Liver (tissue), 3 donors: ENCODE results near the gene ENTR1.

ENCODE experiments used
- EGR1 ChIP-seq, 2 donors: IDR thresholded peaks; 2 replicates each; pipeline ENCODE4 v1.6.1; 2016 to 2018; ENCODE audit warnings: antibody characterized with exemption in 2 of 2, low read depth in 2 of 2
- FOXA1 ChIP-seq: IDR thresholded peaks from 2 replicates; pipeline ENCODE4 v1.6.1; 2016; ENCODE audit warnings: antibody characterized with exemption
- GABPA ChIP-seq, 2 donors: IDR thresholded peaks in 1 of 2; conservative IDR thresholded peaks in 1 of 2; 2 replicates each; pipeline ENCODE4 v1.6.1; 2016; ENCODE audit warnings: antibody characterized with exemption in 2 of 2, mild to moderate bottlenecking in 1 of 2, moderate library complexity in 1 of 2
- JUND ChIP-seq, 2 donors: IDR thresholded peaks; 2 replicates each; pipeline ENCODE4 v1.6.1; 2016; ENCODE audit warnings: antibody characterized with exemption in 2 of 2
- NR2F2 ChIP-seq: IDR thresholded peaks from 2 replicates; pipeline ENCODE4 v1.6.1; 2016; ENCODE audit warnings: antibody characterized with exemption
- RXRA ChIP-seq, 2 donors: IDR thresholded peaks; 2 replicates each; pipeline ENCODE4 v1.6.1; 2017 to 2018; ENCODE audit warnings: antibody characterized with exemption in 2 of 2, mild to moderate bottlenecking in 1 of 2
- TAF1 ChIP-seq: conservative IDR thresholded peaks from 2 replicates; pipeline ENCODE4 v1.6.1; 2016; ENCODE audit warnings: antibody characterized with exemption, mild to moderate bottlenecking
- TF ChIP-seq, protein P1 (sequence below): fragments of 150-350 bp; IDR thresholded peaks from 2 replicates; pipeline ENCODE4 v1.5.1; 2017; ENCODE audit warnings: improper control_type of control experiment, low read depth, low read length; ENCODE audit not compliant: missing input control
- TF ChIP-seq, protein P2 (sequence below): IDR thresholded peaks from 2 replicates; pipeline ENCODE4 v1.6.1; 2016; ENCODE audit warnings: antibody characterized with exemption
- TF ChIP-seq, protein P3 (sequence below): IDR thresholded peaks from 2 replicates; pipeline ENCODE4 v1.6.1; 2016; ENCODE audit warnings: antibody characterized with exemption
- donor health status: healthy.
- donor health status: healthy.

DNA sequence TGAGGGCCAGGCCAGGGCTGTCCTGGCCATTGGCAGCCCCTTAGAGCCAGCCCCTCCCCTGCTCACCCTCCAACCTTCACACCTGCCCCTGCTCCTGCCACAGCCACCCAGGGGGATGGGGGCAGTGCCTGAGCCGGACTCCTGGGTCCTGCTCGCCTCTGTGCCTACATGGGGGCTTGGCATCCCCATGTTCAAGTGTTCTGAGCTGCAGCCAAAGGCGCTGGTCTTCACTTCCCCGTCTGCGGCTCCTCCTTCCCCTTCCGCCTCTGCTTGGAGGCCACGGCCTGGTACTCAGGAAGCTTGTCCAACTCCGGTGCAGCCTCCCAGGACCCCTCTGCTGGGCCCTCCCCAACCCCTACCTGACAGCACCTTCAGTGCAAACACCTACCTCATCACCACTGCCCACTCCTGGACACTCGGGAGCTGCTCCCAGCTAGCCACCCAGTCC lies 44.6 kb downstream of the ENTR1 start:
- TF ChIP-seq, protein P1, sequence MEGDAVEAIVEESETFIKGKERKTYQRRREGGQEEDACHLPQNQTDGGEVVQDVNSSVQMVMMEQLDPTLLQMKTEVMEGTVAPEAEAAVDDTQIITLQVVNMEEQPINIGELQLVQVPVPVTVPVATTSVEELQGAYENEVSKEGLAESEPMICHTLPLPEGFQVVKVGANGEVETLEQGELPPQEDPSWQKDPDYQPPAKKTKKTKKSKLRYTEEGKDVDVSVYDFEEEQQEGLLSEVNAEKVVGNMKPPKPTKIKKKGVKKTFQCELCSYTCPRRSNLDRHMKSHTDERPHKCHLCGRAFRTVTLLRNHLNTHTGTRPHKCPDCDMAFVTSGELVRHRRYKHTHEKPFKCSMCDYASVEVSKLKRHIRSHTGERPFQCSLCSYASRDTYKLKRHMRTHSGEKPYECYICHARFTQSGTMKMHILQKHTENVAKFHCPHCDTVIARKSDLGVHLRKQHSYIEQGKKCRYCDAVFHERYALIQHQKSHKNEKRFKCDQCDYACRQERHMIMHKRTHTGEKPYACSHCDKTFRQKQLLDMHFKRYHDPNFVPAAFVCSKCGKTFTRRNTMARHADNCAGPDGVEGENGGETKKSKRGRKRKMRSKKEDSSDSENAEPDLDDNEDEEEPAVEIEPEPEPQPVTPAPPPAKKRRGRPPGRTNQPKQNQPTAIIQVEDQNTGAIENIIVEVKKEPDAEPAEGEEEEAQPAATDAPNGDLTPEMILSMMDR = no peak
- TF ChIP-seq GABPA (IDR thresholded peaks at IDR 0.05 in 1 of 2, conservative IDR thresholded peaks at IDR 0.05 in 1 of 2) (no peak), EGR1 (IDR thresholded peaks at IDR 0.05; ENCODE audit: low read depth in 2 of 2) (no peak), TAF1 (no peak), RXRA (IDR thresholded peaks at IDR 0.05) (no peak), NR2F2 (no peak), FOXA1 (no peak), JUND (IDR thresholded peaks at IDR 0.05) (no peak)
- TF ChIP-seq, protein P2, sequence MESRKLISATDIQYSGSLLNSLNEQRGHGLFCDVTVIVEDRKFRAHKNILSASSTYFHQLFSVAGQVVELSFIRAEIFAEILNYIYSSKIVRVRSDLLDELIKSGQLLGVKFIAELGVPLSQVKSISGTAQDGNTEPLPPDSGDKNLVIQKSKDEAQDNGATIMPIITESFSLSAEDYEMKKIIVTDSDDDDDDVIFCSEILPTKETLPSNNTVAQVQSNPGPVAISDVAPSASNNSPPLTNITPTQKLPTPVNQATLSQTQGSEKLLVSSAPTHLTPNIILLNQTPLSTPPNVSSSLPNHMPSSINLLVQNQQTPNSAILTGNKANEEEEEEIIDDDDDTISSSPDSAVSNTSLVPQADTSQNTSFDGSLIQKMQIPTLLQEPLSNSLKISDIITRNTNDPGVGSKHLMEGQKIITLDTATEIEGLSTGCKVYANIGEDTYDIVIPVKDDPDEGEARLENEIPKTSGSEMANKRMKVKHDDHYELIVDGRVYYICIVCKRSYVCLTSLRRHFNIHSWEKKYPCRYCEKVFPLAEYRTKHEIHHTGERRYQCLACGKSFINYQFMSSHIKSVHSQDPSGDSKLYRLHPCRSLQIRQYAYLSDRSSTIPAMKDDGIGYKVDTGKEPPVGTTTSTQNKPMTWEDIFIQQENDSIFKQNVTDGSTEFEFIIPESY = no peak
- TF ChIP-seq, protein P3, sequence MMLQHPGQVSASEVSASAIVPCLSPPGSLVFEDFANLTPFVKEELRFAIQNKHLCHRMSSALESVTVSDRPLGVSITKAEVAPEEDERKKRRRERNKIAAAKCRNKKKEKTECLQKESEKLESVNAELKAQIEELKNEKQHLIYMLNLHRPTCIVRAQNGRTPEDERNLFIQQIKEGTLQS = no peak
